GM18498 (cell line): ENCODE measurements around the gene TTC19.
"Not testable (repeated sequence)": the region's sequence is repeated elsewhere in the genome, so short reads cannot be mapped to it uniquely, and the experiment has no call there.

Source experiments
- ATAC-seq: cut with Tn5 transposase; IDR thresholded peaks from one replicate; pipeline ENCODE4 v1.9.1; 2021; ENCODE audit warnings: mild to moderate bottlenecking, moderate library complexity; ENCODE audit not compliant: unreplicated experiment

TTC19 gene

GRCh38 chr17:15972497-15972951 lies 27.1 kb upstream of the TTC19 start:
- no peak for ATAC-seq

- no peak for ATAC-seq
These were observed 26.6 kb upstream of the TTC19 start for GRCh38 chr17:15973016-15973415.

DNA sequence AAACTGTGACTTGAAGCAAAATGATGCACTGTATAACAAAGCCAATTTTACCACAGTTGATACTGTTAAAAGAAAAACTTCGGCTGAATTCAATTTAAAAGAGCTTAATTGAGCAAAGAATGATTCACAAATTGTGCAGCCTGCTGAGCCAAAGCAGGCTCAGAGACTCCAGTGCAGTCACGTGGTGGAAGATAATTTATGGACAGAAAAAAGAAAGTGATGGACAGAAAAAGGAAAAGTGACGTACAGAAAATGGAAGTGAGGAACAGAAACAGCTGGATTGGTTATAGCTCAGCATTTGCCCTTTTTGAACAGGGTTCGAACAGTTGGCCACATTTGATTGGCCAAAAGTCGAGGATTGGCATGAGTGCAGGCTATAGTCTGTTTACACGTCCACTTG lies 25.8 kb upstream of the TTC19 start:
- ATAC-seq: no peak

DNA sequence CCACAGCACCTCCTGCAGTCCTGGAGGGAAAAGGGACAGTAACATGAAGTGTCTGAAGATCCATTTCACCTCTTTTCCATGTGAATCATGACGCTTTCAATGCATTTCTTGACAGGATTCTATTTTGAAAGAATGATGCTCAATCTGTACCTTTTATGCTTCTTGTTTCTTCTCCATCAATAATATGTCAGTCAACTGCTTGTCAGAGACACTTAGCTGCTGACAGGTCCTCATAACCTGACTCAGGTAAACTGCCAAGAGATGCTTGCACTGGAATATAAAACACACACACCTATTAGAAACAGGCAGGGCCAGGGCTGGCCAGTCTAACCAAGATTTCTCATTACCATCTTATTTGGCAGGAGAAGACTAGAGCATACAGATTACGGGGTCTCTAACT lies 21.7 kb upstream of the TTC19 start:
- no peak for ATAC-seq

DNA sequence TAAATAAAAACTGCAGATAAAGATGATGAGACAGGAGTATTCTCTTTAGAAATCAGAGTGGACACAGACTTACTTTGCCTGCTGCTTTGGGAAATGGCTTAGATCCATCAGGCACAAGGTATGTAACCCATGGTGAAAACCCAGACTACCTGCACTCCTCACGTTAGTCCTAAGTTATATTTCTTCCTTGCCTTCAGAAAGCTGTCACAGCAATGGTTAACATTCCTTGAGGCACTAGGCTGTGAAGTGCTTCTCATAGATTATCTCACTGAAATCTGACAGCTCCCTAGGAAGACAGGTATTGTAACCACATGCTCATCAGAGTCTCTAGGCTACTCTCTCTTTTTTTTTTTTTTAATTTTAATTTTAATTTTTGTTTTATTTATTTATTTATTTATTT lies 21.0 kb upstream of the TTC19 start:
- no peak for ATAC-seq

- not testable (repeated sequence) for ATAC-seq
These were observed 20.6 kb upstream of the TTC19 start for GRCh38 chr17:15979013-15979412.

DNA sequence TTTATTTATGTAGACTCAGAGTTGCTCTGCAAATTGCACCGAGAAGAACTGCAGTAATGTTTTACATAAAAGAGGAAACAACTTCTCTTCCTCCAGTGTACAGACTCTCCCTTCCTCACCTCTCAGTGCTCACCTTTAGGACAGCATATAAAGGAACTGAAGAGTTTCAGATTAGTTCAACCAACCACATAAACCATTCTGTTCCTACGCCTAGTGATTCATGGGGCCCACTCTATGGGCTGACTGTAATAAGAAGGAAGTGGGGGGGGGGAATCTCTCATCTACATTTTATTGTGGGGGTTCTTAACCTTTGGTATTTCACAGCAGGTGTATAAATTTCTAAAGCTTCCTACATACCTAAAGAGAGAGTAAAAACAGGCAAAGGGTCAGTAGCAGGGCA lies 18.4 kb upstream of the TTC19 start:
- ATAC-seq: peak; percentile 84

DNA sequence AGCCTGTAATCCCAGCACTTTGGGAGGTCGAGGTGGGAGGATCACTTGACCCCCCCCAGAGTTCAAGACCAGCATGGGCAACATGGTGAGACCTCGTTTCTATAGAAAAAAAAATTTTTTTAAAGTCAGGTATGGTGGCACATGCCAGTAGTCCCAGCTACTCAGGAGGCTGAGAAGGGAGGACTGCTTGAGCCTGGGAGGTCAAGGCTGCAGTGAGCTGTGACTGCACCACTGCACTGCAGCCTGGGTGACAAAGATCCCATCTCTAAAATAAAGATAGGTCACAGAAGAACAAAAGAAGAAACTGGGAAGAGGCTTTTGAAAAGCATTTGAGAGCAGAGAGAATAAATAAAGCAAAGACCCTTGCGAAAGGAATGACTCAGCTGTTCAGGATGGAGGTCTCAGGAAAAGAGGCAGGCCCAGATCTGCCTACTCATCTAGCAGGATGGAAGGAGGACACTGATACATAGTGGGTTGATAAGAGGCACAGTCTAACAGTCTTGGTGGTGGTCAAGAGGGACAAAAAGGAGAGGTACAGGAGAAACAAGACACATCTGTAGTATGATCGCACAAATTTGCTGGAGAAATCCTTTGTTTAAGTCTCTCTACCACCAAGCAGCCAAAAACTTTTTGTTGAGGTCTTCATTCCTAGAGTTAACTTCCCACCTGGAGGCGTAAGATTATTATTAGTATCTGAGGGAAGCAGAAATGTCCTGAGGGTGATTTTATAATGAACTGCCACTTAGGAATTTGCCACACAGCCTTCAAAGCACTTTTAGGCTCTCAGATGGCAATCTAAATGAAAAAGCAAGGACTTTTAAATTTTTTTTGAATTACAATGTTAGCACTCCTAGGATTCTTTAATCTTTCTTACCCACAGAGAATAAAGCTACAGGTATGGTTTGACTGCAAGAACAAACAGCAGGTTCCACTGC lies 17.7 kb upstream of the TTC19 start:
- no peak for ATAC-seq

DNA sequence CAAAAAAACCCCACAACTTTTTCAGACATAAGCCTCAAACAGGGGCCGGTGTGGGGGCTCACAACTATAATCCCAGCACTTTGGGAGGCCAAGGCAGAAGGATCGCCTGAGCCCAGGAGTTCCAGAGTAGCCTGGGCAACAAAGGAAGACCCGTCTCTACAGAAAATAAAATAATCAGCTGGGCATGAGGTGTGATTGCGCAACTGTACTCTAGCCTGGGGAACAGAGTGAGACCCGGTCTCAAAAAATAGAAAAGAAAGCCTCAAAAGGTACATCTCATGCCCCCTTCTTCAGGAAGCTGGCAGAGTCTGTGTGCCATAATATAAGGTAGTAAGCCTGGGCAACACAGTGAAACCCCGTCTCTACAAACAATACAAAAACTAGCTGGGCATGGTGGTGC lies 3.3 kb upstream of the TTC19 start:
- ATAC-seq: no peak

DNA sequence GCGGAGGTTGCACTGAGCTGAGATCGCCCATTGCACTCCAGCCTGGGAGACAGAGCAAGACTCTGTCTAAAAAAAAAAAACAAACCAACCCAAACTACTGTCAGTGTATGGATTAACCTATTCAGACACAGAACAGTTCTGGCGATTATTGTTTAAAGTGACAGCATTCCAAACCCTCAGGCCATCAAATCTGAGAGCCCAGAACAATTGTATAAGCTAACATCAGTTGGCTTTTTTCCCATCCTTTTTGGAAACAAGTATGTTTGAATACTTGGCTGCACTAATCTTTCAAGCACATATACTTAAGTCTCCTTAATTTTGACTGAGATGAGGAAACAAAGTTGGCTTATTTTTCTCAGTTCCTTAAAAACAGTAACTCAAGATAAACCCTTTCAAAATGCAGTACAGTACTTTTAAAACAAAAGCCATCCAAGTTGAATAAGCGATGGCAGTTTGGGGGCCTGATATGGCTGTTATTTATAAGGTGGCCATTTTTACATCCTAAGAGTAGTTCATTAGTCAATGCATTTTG lies 1.5 kb upstream of the TTC19 start:
- ATAC-seq: no peak

DNA sequence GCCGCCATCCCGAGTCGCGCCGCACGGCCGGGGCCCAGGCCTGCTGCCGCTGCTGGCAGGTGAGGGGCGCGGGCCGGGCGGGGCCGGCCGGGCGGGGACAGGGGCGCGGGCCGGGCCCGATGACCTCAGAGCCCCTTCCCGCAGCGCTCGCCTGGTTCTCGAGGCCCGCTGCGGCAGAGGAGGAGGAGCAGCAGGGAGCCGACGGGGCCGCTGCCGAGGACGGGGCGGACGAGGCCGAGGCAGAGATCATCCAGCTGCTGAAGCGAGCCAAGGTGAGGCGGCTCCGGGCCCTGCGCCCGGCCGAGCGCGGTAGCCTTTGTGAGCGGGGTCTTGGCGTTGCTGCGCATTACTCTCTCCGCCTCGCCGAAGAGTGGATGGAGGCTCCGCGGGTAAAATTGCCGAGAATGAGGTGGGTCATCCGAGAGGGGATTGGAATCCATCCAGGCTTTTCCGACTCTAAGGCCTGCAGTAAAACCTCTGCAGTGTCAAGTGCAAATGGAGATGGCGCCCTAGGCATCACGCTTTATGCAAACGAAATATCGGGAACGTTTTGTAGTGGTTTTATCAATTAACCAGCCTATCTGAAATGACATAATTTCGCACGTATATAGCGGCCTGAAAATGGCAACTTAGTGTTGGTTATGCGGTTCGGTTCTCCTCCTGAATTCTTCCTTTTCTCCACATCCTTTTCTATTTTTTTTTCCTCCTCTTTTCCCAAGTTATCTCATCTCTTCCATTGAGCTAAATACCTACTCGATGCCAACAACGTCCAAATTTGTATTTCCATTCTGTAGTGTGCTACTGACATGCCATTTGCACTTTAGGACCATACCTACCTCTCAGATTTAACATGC lies 577 bp downstream of the TTC19 start:
- peak; percentile 29 for ATAC-seq

- ATAC-seq: no peak
These were observed 1.7 kb downstream of the TTC19 start for GRCh38 chr17:16001226-16001897.

DNA sequence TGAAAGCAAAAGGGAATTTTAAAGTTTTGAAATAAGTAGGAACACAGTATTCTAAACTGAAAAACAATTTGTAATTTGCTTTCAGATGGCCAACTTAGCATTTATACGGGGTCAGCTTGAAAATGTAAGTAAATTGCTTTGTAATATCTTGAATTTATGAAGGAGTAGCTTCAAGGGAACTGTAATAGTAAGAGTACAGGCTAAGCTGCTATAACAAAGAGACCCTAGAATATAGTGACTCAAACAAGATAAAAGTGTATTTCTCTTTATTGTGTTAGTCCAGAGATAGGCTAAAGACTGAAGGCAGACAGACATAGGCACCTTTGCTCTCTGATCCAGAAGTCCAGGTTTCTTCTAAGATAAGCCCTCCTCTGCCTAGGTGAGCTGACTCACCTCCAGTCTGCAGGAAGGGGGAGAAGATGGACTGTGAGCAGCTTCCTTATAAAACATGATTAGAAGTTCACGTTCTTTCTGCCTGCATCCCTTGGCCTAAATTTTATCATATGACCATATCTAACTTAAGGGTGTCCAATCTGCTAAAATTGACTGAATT lies 3.2 kb downstream of the TTC19 start:
- ATAC-seq: no peak

GRCh38 chr17:16003841-16004240 lies 4.2 kb downstream of the TTC19 start:
- no peak for ATAC-seq

DNA sequence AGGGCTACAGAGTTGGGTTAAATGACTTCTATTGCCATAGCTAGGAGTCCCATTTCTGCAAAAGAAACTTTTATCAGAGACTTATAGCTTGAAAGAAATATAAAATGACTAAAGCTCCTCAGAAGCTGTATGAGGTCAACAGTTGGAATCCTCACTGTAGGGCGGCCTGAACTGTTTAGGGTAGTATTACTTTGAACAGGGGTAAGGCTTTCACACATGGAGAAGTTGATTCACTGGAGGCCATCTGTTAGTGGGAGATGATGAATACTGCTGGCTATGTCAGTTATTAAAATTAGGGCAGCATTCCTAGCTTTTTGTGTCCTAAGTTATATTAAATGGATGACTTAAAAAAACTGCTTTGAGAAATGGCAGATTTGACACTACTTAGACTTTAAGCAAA lies 6.0 kb downstream of the TTC19 start:
- no peak for ATAC-seq

GRCh38 chr17:16007439-16007838 lies 7.8 kb downstream of the TTC19 start:
- ATAC-seq: no peak

- ATAC-seq: no peak
These were observed 14.4 kb downstream of the TTC19 start for GRCh38 chr17:16013943-16014407.

DNA sequence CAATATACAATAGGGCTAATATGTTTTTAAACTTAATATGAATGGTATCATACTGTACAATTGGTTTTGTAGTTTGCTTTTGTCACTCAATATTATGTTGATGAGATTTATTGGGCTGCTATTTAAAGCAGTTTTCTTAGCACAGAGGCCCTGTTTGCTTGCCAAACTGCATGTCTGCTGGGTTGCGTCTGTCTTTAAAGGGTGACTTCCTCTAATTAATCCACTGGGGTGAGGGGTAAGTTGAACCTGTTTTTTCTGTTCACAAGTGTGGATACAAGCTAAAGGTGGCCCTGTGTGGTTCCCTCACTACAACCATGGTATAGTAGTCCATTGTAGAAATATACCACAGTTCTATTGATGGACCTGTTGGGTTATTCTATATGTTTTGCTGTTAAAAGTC lies 19.7 kb downstream of the TTC19 start:
- ATAC-seq: no peak

DNA sequence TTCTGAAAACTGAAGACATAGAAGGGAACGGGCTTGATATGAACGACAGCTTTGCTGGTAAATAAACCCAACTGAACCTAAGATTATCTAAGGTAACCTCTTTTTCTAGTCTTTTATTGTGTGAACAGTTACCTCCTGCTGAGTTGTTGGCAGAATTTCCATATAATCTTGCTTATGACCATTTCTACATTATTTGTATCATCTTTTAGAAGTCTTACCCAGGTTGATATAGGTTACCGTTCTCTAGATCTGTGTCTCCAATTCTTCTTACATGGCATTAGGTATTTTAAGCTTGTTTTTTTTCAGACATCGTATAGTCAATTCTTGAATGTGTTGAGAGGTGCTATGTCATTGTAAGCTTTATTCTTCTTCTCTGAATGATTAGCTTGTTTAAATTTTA lies 24.3 kb downstream of the TTC19 start:
- no peak for ATAC-seq

GRCh38 chr17:16025202-16025601 lies 25.6 kb downstream of the TTC19 start:
- no peak for ATAC-seq

- ATAC-seq: no peak
These were observed 27.3 kb downstream of the TTC19 start for GRCh38 chr17:16026895-16027294.
